ENCODE results near the gene FBLN1. TPM values are rescaled to one million over a fixed set of nuclear protein-coding genes. Genes with fewer than 3 reads are reported as not detected.

FBLN1 gene
- total RNA-seq, 1 donor from 2014 or later = 82.8 TPM

DNA sequence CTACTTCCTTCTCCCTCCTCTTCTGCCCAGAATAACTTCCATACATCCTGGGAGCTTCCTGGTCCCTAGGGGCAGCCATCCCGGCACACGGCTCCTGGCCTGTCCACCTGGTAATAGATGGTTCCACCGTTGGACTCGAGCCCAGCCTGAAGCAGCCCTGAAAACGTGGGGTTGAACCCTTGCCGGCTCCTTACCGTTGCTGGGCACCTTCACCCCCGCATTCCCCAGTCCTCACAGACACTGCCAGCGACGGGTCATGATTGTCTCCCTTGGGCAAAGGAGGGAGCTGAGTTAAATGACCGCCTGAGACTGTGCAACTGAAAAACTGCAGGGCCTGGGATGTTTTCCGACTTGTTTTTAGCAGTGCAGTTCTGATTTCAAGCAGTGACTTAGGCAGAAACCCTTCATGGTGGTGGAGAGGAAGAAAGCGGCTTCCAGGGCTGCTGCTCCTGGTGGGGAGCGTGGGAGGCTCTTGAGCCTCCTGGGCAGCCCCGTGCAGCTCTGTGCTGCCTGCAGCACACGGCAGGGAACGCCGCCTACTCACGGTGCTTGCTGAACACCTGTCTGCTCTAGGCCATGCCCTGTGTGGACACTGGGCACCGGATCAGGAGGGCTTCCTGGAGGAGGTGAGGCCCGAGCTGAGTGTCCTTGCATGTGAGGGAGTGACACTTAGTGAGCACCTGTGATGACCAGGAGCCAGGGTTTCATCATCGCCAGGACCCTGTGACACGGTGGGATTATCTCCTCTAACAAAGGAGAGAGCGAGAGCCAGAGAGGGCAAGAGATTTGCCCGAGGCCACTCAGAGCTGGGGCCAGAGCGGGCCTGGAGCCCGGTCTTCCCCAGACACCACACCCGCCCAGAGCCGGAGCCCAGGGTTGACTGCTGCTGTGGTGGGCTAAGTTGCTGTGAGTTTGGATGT is 77.4 kb downstream of the FBLN1 start:
- no peak overlapping the region for H3K27ac ChIP-seq (replicated peaks)
- intact Hi-C loops (cut with micrococcal nuclease) = no loop called here
- peaks cover 7% of the 10 kb centered on the region for H3K4me1 ChIP-seq
- H3K27me3 ChIP-seq (ENCODE audit: low read depth) = peaks cover 48% of the 10 kb centered on the region
- no peak for DNase-seq
- H3K9me3 ChIP-seq (replicated peaks) = no peaks in the 10 kb centered on the region
- H3K36me3 ChIP-seq = no peaks in the 10 kb centered on the region
- TF ChIP-seq, protein P1, sequence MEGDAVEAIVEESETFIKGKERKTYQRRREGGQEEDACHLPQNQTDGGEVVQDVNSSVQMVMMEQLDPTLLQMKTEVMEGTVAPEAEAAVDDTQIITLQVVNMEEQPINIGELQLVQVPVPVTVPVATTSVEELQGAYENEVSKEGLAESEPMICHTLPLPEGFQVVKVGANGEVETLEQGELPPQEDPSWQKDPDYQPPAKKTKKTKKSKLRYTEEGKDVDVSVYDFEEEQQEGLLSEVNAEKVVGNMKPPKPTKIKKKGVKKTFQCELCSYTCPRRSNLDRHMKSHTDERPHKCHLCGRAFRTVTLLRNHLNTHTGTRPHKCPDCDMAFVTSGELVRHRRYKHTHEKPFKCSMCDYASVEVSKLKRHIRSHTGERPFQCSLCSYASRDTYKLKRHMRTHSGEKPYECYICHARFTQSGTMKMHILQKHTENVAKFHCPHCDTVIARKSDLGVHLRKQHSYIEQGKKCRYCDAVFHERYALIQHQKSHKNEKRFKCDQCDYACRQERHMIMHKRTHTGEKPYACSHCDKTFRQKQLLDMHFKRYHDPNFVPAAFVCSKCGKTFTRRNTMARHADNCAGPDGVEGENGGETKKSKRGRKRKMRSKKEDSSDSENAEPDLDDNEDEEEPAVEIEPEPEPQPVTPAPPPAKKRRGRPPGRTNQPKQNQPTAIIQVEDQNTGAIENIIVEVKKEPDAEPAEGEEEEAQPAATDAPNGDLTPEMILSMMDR (IDR thresholded peaks at IDR 0.05; ENCODE audit: borderline replicate concordance) = no peak
- no peak overlapping the region for H3K4me3 ChIP-seq

DNA sequence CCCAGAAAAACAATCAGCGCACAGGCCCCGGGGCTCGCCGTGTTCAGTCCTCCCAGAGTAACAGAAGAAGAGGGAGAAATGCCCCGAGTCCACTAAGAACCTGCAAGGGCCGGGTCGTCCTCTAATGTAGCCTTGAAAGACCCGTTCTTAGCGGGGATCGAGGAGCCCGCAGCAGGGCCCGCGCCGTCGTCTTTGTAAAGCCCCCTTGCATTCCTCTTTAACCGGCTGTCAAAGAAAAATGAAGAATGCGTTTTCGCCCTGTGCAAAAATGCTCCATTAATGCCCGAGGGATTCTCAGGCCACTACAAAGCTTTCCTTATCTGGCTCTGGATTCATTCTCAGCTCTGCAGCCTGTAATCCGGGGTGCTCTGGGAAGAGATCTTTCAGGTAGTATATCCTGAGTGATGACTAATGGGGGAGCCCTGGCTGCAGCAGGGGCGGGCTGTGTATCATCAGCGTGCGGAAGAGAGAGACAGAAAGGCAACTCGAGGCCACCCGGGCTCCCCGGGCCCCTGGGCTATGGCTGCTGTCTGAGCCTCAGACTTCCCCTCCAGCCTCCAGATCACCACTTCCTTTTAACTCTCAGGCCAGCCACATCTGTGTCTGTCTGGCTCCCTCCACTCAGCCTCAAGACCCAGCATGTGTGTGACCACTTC is 78.2 kb downstream of the FBLN1 start:
- H3K27ac ChIP-seq (replicated peaks) = no peak overlapping the region
- no peak for DNase-seq
- H3K36me3 ChIP-seq = no peaks in the 10 kb centered on the region
- H3K4me1 ChIP-seq = peaks cover 7% of the 10 kb centered on the region
- no peak overlapping the region for H3K4me3 ChIP-seq
- peaks cover 49% of the 10 kb centered on the region for H3K27me3 ChIP-seq (ENCODE audit: low read depth)
- no peaks in the 10 kb centered on the region for H3K9me3 ChIP-seq (replicated peaks)
- intact Hi-C loops (cut with micrococcal nuclease) = no loop called here
- TF ChIP-seq, protein P1 (IDR thresholded peaks at IDR 0.05; ENCODE audit: borderline replicate concordance) = no peak

DNA sequence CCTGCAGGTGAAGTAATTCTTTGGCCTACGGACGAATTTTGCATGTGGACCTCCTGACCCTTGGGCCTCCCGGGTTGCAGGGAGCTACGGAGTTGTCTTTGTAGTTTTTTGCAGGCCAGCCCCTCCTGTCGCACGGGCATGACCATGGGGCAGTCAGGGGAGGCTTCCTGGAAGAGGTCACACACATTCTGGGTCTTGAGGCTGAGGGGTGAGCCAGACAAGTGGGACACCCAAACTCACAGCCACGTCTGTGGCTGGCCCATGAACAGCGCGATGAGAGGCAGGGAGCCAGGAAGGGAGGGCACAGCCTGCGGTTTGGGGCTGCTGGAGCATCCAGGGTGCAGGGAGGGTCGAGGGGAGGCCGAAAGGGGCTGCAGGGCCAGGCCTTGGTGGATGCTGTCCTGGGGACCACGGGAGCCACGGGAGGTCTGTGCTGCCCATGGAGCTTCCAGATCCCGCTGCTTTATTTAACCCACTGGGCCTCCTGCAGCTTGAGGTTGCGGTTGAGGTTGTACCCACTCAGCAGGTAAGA is 78.9 kb downstream of the FBLN1 start:
- peaks cover 49% of the 10 kb centered on the region for H3K27me3 ChIP-seq (ENCODE audit: low read depth)
- TF ChIP-seq, protein P1 (IDR thresholded peaks at IDR 0.05; ENCODE audit: borderline replicate concordance) = no peak
- H3K27ac ChIP-seq (replicated peaks) = no peak overlapping the region
- intact Hi-C loops (cut with micrococcal nuclease) = no loop called here
- no peak for DNase-seq
- H3K4me3 ChIP-seq = no peak overlapping the region
- peaks cover 7% of the 10 kb centered on the region for H3K4me1 ChIP-seq
- H3K36me3 ChIP-seq = no peaks in the 10 kb centered on the region
- no peaks in the 10 kb centered on the region for H3K9me3 ChIP-seq (replicated peaks)

DNA sequence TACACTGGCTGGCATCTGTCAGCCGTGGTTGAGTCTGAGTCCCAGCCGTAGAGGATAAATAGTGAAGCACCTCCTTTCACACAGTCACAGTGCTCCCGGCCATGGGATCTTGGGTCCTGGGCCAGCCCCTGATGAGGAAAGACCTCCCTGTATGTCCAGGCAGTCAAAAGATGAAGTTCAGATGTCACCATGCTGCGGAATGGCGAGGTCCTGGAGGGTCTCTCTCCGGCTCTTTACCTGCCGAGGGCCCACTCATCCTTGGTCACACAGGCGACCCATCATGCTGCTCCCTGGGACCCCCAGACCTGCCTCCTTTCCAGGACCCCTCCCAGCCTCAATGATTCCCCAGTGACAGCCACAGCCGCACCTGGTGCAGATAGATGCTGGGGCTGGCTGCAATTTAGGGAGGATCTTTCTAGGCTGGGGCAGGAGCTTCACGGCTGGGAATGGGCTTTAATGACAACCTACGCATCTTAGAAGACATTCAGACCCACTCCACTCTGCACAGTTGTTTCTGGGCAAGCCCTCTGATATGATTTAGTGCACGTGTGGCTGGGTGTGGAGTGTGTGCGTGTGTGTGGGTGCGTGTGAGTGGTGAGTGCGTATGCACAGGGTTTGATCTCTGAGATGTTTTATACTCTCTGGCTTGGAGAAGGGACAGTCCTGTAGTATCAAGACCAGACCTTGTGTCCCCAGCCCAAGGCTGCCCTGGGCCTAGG is 79.7 kb downstream of the FBLN1 start:
- TF ChIP-seq, protein P1 (IDR thresholded peaks at IDR 0.05; ENCODE audit: borderline replicate concordance) = no peak
- peaks cover 49% of the 10 kb centered on the region for H3K27me3 ChIP-seq (ENCODE audit: low read depth)
- no peak for DNase-seq
- H3K27ac ChIP-seq (replicated peaks) = no peak overlapping the region
- H3K36me3 ChIP-seq = no peaks in the 10 kb centered on the region
- intact Hi-C loops (cut with micrococcal nuclease) = no loop called here
- H3K4me3 ChIP-seq = no peak overlapping the region
- H3K9me3 ChIP-seq (replicated peaks) = no peaks in the 10 kb centered on the region
- peaks cover 7% of the 10 kb centered on the region for H3K4me1 ChIP-seq

DNA sequence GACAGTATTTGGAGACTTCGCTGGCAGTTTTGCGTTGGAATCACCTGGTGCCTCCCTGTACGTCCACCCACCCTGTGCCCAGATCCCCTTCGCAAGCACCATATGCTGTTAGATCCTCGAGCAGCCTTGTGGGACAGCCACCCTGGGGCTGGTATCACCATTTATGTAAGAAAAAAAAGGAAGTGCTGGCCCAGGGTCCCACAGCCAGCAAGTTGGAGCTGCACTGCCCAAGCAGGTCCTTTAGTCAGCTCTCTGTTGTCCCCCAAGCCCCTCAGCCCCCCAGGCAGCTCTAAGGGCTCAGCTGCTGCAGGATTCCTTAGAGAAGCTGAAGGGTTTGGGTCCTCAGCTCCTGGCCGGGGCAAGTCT is 80.3 kb downstream of the FBLN1 start:
- DNase-seq = no peak
- intact Hi-C loops (cut with micrococcal nuclease) = no loop called here

More for the DNA sequence above, 80.3 kb downstream of the FBLN1 start:
- Histone ChIP-seq H3K4me3 (no peak overlapping the region), H3K9me3 (replicated peaks) (no peaks in the 10 kb centered on the region), H3K27me3 (ENCODE audit: low read depth) (peaks cover 49% of the 10 kb centered on the region), H3K4me1 (peaks cover 5% of the 10 kb centered on the region), H3K36me3 (no peaks in the 10 kb centered on the region), H3K27ac (replicated peaks) (no peak overlapping the region)
- TF ChIP-seq, protein P1 (IDR thresholded peaks at IDR 0.05; ENCODE audit: borderline replicate concordance) = no peak

Data from left ventricle myocardium inferior (tissue), 1 donor.